Astrocyte (in vitro differentiated cells and primary cell): ENCODE results near the gene PTPN9. TPM values are rescaled to one million over a fixed set of nuclear protein-coding genes. Genes with fewer than 3 reads are reported as not detected.

Experiments used
- DNase-seq: peaks from one replicate; pipeline ENCODE4 v3.0.0-alpha.2; 2010; ENCODE audit warnings: low read depth
- FAIRE-seq: peaks from 2 replicates; lab custom pipeline; 2011; peaks lifted over from hg19 to GRCh38; lab: Jason Lieb, UNC
- H2AFZ ChIP-seq: 2 replicates; pipeline ENCODE4 v1.6.0; 2012; ENCODE audit warnings: low read depth, low read length, inconsistent platforms
- H3K27ac ChIP-seq: 2 replicates; pipeline ENCODE4 v1.5.1; 2011; ENCODE audit warnings: low read depth, low read length, inconsistent platforms
- H3K27me3 ChIP-seq: 2 replicates; pipeline ENCODE4 v1.6.0; 2011; ENCODE audit warnings: low read length, inconsistent platforms; ENCODE audit not compliant: insufficient read depth
- H3K36me3 ChIP-seq: 2 replicates; pipeline ENCODE4 v1.5.1; 2011; ENCODE audit warnings: low read length, inconsistent platforms; ENCODE audit not compliant: insufficient read depth
- H3K4me1 ChIP-seq: 2 replicates; pipeline ENCODE4 v1.5.1; 2011; ENCODE audit warnings: low read length, inconsistent platforms; ENCODE audit not compliant: insufficient read depth
- H3K4me2 ChIP-seq: 2 replicates; pipeline ENCODE4 v1.6.0; 2012; ENCODE audit warnings: low read length, inconsistent platforms
- H3K4me3 ChIP-seq: 2 replicates; pipeline ENCODE4 v1.5.1; 2011; ENCODE audit warnings: low read depth, mild to moderate bottlenecking, low read length, inconsistent platforms; ENCODE audit not compliant: insufficient read depth
- H3K79me2 ChIP-seq: 2 replicates; pipeline ENCODE4 v1.6.0; 2012; ENCODE audit warnings: mild to moderate bottlenecking, low read length, inconsistent platforms; ENCODE audit not compliant: insufficient read depth
- H3K9ac ChIP-seq: 2 replicates; pipeline ENCODE4 v1.6.0; 2012; ENCODE audit warnings: mild to moderate bottlenecking, low read length, inconsistent platforms
- H3K9me3 ChIP-seq: 2 replicates; pipeline ENCODE4 v1.5.1; 2012; ENCODE audit warnings: low read depth, mild to moderate bottlenecking, low read length, inconsistent platforms; ENCODE audit not compliant: insufficient read depth
- H4K20me1 ChIP-seq: 2 replicates; pipeline ENCODE4 v1.6.0; 2012; ENCODE audit warnings: low read length, inconsistent platforms; ENCODE audit not compliant: insufficient read depth
- H3K27ac Mint-ChIP-seq: one replicate; pipeline ENCODE4 v1.8.0; 2021; ENCODE audit warnings: mild to moderate bottlenecking, mixed read lengths; ENCODE audit not compliant: unreplicated experiment
- H3K27me3 Mint-ChIP-seq: one replicate; pipeline ENCODE4 v1.8.0; 2021; ENCODE audit warnings: low read depth, mixed read lengths; ENCODE audit not compliant: unreplicated experiment
- H3K36me3 Mint-ChIP-seq: one replicate; pipeline ENCODE4 v1.8.0; 2021; ENCODE audit warnings: low read depth, mixed read lengths; ENCODE audit not compliant: unreplicated experiment
- H3K4me1 Mint-ChIP-seq: one replicate; pipeline ENCODE4 v1.8.0; 2021; ENCODE audit warnings: low read depth, mixed read lengths; ENCODE audit not compliant: unreplicated experiment
- H3K4me3 Mint-ChIP-seq: one replicate; pipeline ENCODE4 v1.8.0; 2021; ENCODE audit warnings: mild to moderate bottlenecking, moderate library complexity, mixed read lengths; ENCODE audit not compliant: unreplicated experiment
- H3K9me3 Mint-ChIP-seq: one replicate; pipeline ENCODE4 v1.8.0; 2021; ENCODE audit warnings: mild to moderate bottlenecking, mixed read lengths; ENCODE audit not compliant: unreplicated experiment
- CTCF ChIP-seq: IDR thresholded peaks from 2 replicates; pipeline ENCODE4 v1.5.1; 2011; ENCODE audit warnings: low read depth, mild to moderate bottlenecking, inconsistent platforms, low read length, moderate library complexity; ENCODE audit not compliant: insufficient read depth
- EZH2 ChIP-seq: IDR thresholded peaks from 2 replicates; pipeline ENCODE4 v1.6.1; 2012; ENCODE audit warnings: mild to moderate bottlenecking, low read length, inconsistent platforms; ENCODE audit not compliant: insufficient read depth
- total RNA-seq: library from RNA; stranded (reverse); gene quantifications from 2 replicates; pipeline ENCODE4 v1.2.1, GENCODE V29; 2021

Gene PTPN9
- total RNA-seq, 1 donor from 2014 or later, result 34.7 TPM

GRCh38 chr15:75606711-75607699, 27.9 kb upstream of the PTPN9 start:
- peaks cover 24% of the 10 kb centered on the region for H3K36me3 Mint-ChIP-seq
- no peak overlapping the region for H3K4me3 Mint-ChIP-seq
- H3K27me3 Mint-ChIP-seq, result no peaks in the 10 kb centered on the region
- TF ChIP-seq CTCF, result no peak
- no peak for TF ChIP-seq EZH2
- FAIRE-seq, result no peak
- Histone ChIP-seq H3K9ac (no peak overlapping the region), H3K36me3 (peaks cover 15% of the 10 kb centered on the region), H3K27ac (peak overlapping the region; percentile 12), H2AFZ (no peak overlapping the region), H3K4me3 (no peak overlapping the region), H3K4me1 (peaks cover 12% of the 10 kb centered on the region), H3K79me2 (no peaks in the 10 kb centered on the region), H3K9me3 (no peaks in the 10 kb centered on the region), H3K4me2 (peak overlapping the region; percentile 33), H4K20me1 (no peaks in the 10 kb centered on the region), H3K27me3 (no peaks in the 10 kb centered on the region)
- no peaks in the 10 kb centered on the region for H3K9me3 Mint-ChIP-seq
- H3K4me1 Mint-ChIP-seq, result peaks cover 15% of the 10 kb centered on the region
- peak; percentile 65 for DNase-seq
- peak overlapping the region; percentile 62 for H3K27ac Mint-ChIP-seq

- FAIRE-seq, result no peak
- H3K9me3 ChIP-seq, result no peaks in the 10 kb centered on the region
- H3K4me1 Mint-ChIP-seq, result peaks cover 15% of the 10 kb centered on the region
- no peak overlapping the region for H3K27ac Mint-ChIP-seq
- H3K4me2 ChIP-seq, result peak overlapping the region; percentile 33
- no peaks in the 10 kb centered on the region for H3K27me3 ChIP-seq
- no peak for TF ChIP-seq EZH2
- no peak for TF ChIP-seq CTCF
- no peaks in the 10 kb centered on the region for H4K20me1 ChIP-seq
- H2AFZ ChIP-seq, result no peak overlapping the region
- H3K9ac ChIP-seq, result no peak overlapping the region
- peaks cover 12% of the 10 kb centered on the region for H3K4me1 ChIP-seq
- no peak overlapping the region for H3K4me3 ChIP-seq
- H3K27me3 Mint-ChIP-seq, result no peaks in the 10 kb centered on the region
- H3K36me3 ChIP-seq, result peaks cover 16% of the 10 kb centered on the region
- no peak overlapping the region for H3K4me3 Mint-ChIP-seq
- H3K9me3 Mint-ChIP-seq, result no peaks in the 10 kb centered on the region
- H3K36me3 Mint-ChIP-seq, result peaks cover 28% of the 10 kb centered on the region
- DNase-seq, result no peak
- H3K79me2 ChIP-seq, result no peaks in the 10 kb centered on the region
- H3K27ac ChIP-seq, result no peak overlapping the region
Observed at GRCh38 chr15:75606026-75606425, 26.9 kb upstream of the PTPN9 start.

GRCh38 chr15:75599401-75599800, 20.3 kb upstream of the PTPN9 start:
- no peak for FAIRE-seq

More at GRCh38 chr15:75599401-75599800, 20.3 kb upstream of the PTPN9 start:
- peaks cover 2% of the 10 kb centered on the region for H3K4me1 Mint-ChIP-seq
- Histone ChIP-seq H3K9me3 (no peaks in the 10 kb centered on the region), H3K36me3 (peaks cover 22% of the 10 kb centered on the region), H3K4me3 (no peak overlapping the region), H3K4me1 (no peaks in the 10 kb centered on the region), H4K20me1 (no peaks in the 10 kb centered on the region), H3K27ac (no peak overlapping the region), H3K27me3 (no peaks in the 10 kb centered on the region), H3K4me2 (no peak overlapping the region), H3K9ac (no peak overlapping the region), H3K79me2 (no peaks in the 10 kb centered on the region), H2AFZ (no peak overlapping the region)
- TF ChIP-seq CTCF, result no peak
- no peak for TF ChIP-seq EZH2
- H3K27me3 Mint-ChIP-seq, result no peaks in the 10 kb centered on the region
- no peak overlapping the region for H3K4me3 Mint-ChIP-seq
- no peaks in the 10 kb centered on the region for H3K9me3 Mint-ChIP-seq
- peaks cover 29% of the 10 kb centered on the region for H3K36me3 Mint-ChIP-seq
- H3K27ac Mint-ChIP-seq, result no peak overlapping the region
- DNase-seq, result no peak
